ENCODE results near the gene INPP4B. TPM values are rescaled to one million over a fixed set of nuclear protein-coding genes. Genes with fewer than 3 reads are reported as not detected.

Gene INPP4B
- total RNA-seq, 1 experiment from 2014 or later: 53.7 TPM

DNA sequence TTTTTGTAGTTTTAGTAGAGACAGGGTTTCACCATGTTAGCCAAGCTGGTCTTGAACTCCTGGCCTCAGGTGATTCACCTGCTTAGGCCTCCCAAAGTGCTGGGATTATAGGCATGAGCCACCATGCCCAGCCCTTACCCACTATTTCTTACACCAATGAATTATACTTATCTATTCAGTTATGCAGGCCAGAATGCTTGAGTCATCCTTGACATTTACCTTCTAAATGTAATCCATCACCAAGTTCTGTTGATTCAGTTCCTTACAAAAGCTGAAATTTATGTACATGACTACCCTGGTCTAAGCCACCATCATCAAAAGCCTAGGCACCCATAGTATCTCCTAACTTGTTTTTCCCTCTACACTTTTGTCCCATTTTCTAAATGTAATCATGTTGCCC is 624.0 kb downstream of the INPP4B start:
- 0 out of 2 replicates have a peak, but pooled peaks cover 5% of the 10 kb centered on the region for H3K36me3 ChIP-seq (ENCODE audit: low read depth)
- no TSS peak for BruUV-seq (replicated peaks)
- intact Hi-C loops (cut with micrococcal nuclease; ENCODE audit: unreplicated experiment): no loop called here
- H3K9me2 ChIP-seq (ENCODE audit: insufficient read depth): no peaks in the 10 kb centered on the region
- H3K4me2 ChIP-seq: no peak overlapping the region
- no peak for TF ChIP-seq CTCF (conservative IDR thresholded peaks at IDR 0.05)
- TF ChIP-seq EZH2 (IDR thresholded peaks at IDR 0.05; ENCODE audit: low read depth): no peak
- no peak for DNase-seq
- H3K4me3 ChIP-seq: no peak overlapping the region
- H3K27me3 ChIP-seq (ENCODE audit: insufficient read depth, low read depth): no peaks in the 10 kb centered on the region
- H2AFZ ChIP-seq: no peak overlapping the region
- no peaks in the 10 kb centered on the region for H3K4me1 ChIP-seq (replicated peaks; ENCODE audit: insufficient read depth)
- CTCF ChIA-PET: interaction anchor here (0.5 kb wide), 1 partner anchor 538 kb away, joined by 5 read pairs; no protein-coding TSS in a partner anchor
- POLR2A ChIA-PET (ENCODE audit: unreplicated experiment): no interaction called here
- H3K79me2 ChIP-seq (ENCODE audit: low read depth): no peaks in the 10 kb centered on the region
- no peaks in the 10 kb centered on the region for H3K9me3 ChIP-seq (ENCODE audit: insufficient read depth, low read depth)
- no peaks in the 10 kb centered on the region for H4K20me1 ChIP-seq (ENCODE audit: insufficient read depth)
- no peaks in the 10 kb centered on the region for H3F3A ChIP-seq (ENCODE audit: insufficient read depth, low read depth)
- H3K27ac ChIP-seq: no peak overlapping the region

GRCh38 chr4:142218726-142219125 is 627.4 kb downstream of the INPP4B start:
- BruUV-seq (replicated peaks): no TSS peak
- H3K9me2 ChIP-seq (ENCODE audit: insufficient read depth): no peaks in the 10 kb centered on the region
- TF ChIP-seq CTCF (conservative IDR thresholded peaks at IDR 0.05): no peak
- TF ChIP-seq EZH2 (IDR thresholded peaks at IDR 0.05; ENCODE audit: low read depth): no peak
- CTCF ChIA-PET: no interaction called here
- H3F3A ChIP-seq (ENCODE audit: insufficient read depth, low read depth): no peaks in the 10 kb centered on the region
- no peak overlapping the region for H3K4me3 ChIP-seq
- no peaks in the 10 kb centered on the region for H3K79me2 ChIP-seq (ENCODE audit: low read depth)
- no peak overlapping the region for H2AFZ ChIP-seq
- no peaks in the 10 kb centered on the region for H3K36me3 ChIP-seq (ENCODE audit: low read depth)
- H3K4me2 ChIP-seq: no peak overlapping the region
- no peaks in the 10 kb centered on the region for H4K20me1 ChIP-seq (ENCODE audit: insufficient read depth)
- H3K27me3 ChIP-seq (ENCODE audit: insufficient read depth, low read depth): no peaks in the 10 kb centered on the region
- H3K4me1 ChIP-seq (replicated peaks; ENCODE audit: insufficient read depth): no peaks in the 10 kb centered on the region
- POLR2A ChIA-PET (ENCODE audit: unreplicated experiment): no interaction called here
- H3K27ac ChIP-seq: no peak overlapping the region
- no peaks in the 10 kb centered on the region for H3K9me3 ChIP-seq (ENCODE audit: insufficient read depth, low read depth)
- intact Hi-C loops (cut with micrococcal nuclease; ENCODE audit: unreplicated experiment): no loop called here
- no peak for DNase-seq

GRCh38 chr4:142211444-142211843 is 634.7 kb downstream of the INPP4B start:
- BruUV-seq (replicated peaks): no TSS peak
- Histone ChIP-seq H3K27me3 (ENCODE audit: insufficient read depth, low read depth) (no peaks in the 10 kb centered on the region), H3K27ac (no peak overlapping the region), H3K4me2 (no peak overlapping the region), H3K79me2 (ENCODE audit: low read depth) (no peaks in the 10 kb centered on the region), H3K9me3 (ENCODE audit: insufficient read depth, low read depth) (no peaks in the 10 kb centered on the region), H2AFZ (no peak overlapping the region), H3K4me1 (replicated peaks; ENCODE audit: insufficient read depth) (no peaks in the 10 kb centered on the region), H3K9me2 (ENCODE audit: insufficient read depth) (no peaks in the 10 kb centered on the region), H3K36me3 (ENCODE audit: low read depth) (peaks cover 6% of the 10 kb centered on the region; the same call in 1 of the 2 replicates), H3K4me3 (no peak overlapping the region), H3F3A (ENCODE audit: insufficient read depth, low read depth) (no peaks in the 10 kb centered on the region), H4K20me1 (ENCODE audit: insufficient read depth) (no peaks in the 10 kb centered on the region)
- DNase-seq: no peak
- no peak for TF ChIP-seq EZH2 (IDR thresholded peaks at IDR 0.05; ENCODE audit: low read depth)
- TF ChIP-seq CTCF (conservative IDR thresholded peaks at IDR 0.05): no peak
- intact Hi-C loops (cut with micrococcal nuclease; ENCODE audit: unreplicated experiment): no loop called here
- ChIA-PET POLR2A (ENCODE audit: unreplicated experiment) (no interaction called here), CTCF (no interaction called here)
